HEK293 (cell line): Measurements from ENCODE around the gene RSPRY1.

Experiments
- CTCF ChIA-PET: fragments of 350-600 bp; formaldehyde crosslinking; extraction: SDS; loops from one replicate; lab custom pipeline; 2021; ENCODE audit warnings: antibody characterized with exemption; lab: Yijun Ruan, JAX
- POLR2A ChIA-PET: fragments of 300-600 bp; formaldehyde crosslinking; extraction: SDS; loops from one replicate; lab custom pipeline; 2020; ENCODE audit warnings: antibody characterized with exemption, inconsistent platforms; lab: Yijun Ruan, JAX
- H3K27ac ChIP-seq: fragments of 200-500 bp; sonication (Bioruptor generic); 2 replicates; pipeline ENCODE4 v1.5.1; 2014; ENCODE audit warnings: low read depth, low read length, control low read depth, inconsistent platforms; ENCODE audit errors: extremely low read depth
- H3K36me3 ChIP-seq, 2 experiments: fragments of 200-500 bp in 1 of 2; sonication (Bioruptor generic) in 1 of 2; 1 replicate in 1 of 2; 2 replicates in 1 of 2; pipeline ENCODE4 v1.5.1; 2014 to 2017; ENCODE audit warnings: inconsistent platforms in 2 of 2, low read length in 2 of 2; ENCODE audit not compliant: control insufficient read depth in 2 of 2, insufficient read depth in 1 of 2
- H3K4me1 ChIP-seq: fragments of 200-500 bp; sonication (Bioruptor generic); 2 replicates; pipeline ENCODE4 v1.5.1; 2014; ENCODE audit warnings: mild to moderate bottlenecking, low read length, inconsistent platforms; ENCODE audit not compliant: control insufficient read depth, insufficient read depth
- H3K4me3 ChIP-seq: 2 replicates; pipeline ENCODE4 v1.5.1; 2011; ENCODE audit warnings: low read depth, mild to moderate bottlenecking, control low read depth, low read length, moderate library complexity
- H3K9me3 ChIP-seq: fragments of 200-500 bp; sonication (Bioruptor generic); 2 replicates; pipeline ENCODE4 v1.5.1; 2014; ENCODE audit warnings: low read depth, low read length, inconsistent platforms; ENCODE audit not compliant: control insufficient read depth, insufficient read depth
- ATF2 ChIP-seq: fragments of 450-650 bp; formaldehyde crosslinking; IDR thresholded peaks from 2 replicates; pipeline ENCODE4 v1.5.1; 2016; ENCODE audit warnings: missing biosample characterization, missing genetic modification characterization, low read depth
- ELK4 ChIP-seq: IDR thresholded peaks from 2 replicates; pipeline ENCODE4 v1.6.1; 2011; ENCODE audit warnings: mild to moderate bottlenecking, low read depth, low read length, borderline replicate concordance
- FEZF1 ChIP-seq: fragments of 450-650 bp; formaldehyde crosslinking; IDR thresholded peaks from 2 replicates; pipeline ENCODE4 v1.5.1; 2016; ENCODE audit warnings: missing biosample characterization, missing genetic modification characterization
- KLF7 ChIP-seq: fragments of 450-650 bp; formaldehyde crosslinking; IDR thresholded peaks from 2 replicates; pipeline ENCODE4 v1.5.1; 2016; ENCODE audit warnings: missing biosample characterization, missing genetic modification characterization, borderline replicate concordance
- TRIM28 ChIP-seq: IDR thresholded peaks from 2 replicates; pipeline ENCODE4 v1.6.1; 2011; ENCODE audit warnings: low read length, control low read depth, borderline replicate concordance
- ZBTB49 ChIP-seq: fragments of 450-650 bp; formaldehyde crosslinking; IDR thresholded peaks from 2 replicates; pipeline ENCODE4 v1.5.1; 2016; ENCODE audit warnings: missing biosample characterization, missing genetic modification characterization, low read depth
- ZFP69B ChIP-seq: fragments of 450-650 bp; formaldehyde crosslinking; IDR thresholded peaks from 2 replicates; pipeline ENCODE4 v1.5.1; 2016; ENCODE audit warnings: missing biosample characterization, missing genetic modification characterization
- ZNF140 ChIP-seq: fragments of 450-650 bp; formaldehyde crosslinking; IDR thresholded peaks from 2 replicates; pipeline ENCODE4 v1.5.1; 2016; ENCODE audit warnings: missing biosample characterization, missing genetic modification characterization
- ZNF148 ChIP-seq: fragments of 450-650 bp; formaldehyde crosslinking; IDR thresholded peaks from 2 replicates; pipeline ENCODE4 v1.5.0; 2017; ENCODE audit warnings: missing biosample characterization, missing genetic modification characterization, borderline replicate concordance
- ZNF2 ChIP-seq: fragments of 450-650 bp; formaldehyde crosslinking; IDR thresholded peaks from 2 replicates; pipeline ENCODE4 v1.5.1; 2016; ENCODE audit warnings: missing biosample characterization, missing genetic modification characterization
- ZNF214 ChIP-seq: fragments of 450-650 bp; formaldehyde crosslinking; IDR thresholded peaks from 2 replicates; pipeline ENCODE4 v1.5.1; 2017; ENCODE audit warnings: missing biosample characterization, mild to moderate bottlenecking, missing genetic modification characterization, borderline replicate concordance
- ZNF221 ChIP-seq: fragments of 450-650 bp; formaldehyde crosslinking; IDR thresholded peaks from 2 replicates; pipeline ENCODE4 v1.5.1; 2017; ENCODE audit warnings: missing biosample characterization, missing genetic modification characterization, borderline replicate concordance
- ZNF324 ChIP-seq: fragments of 450-650 bp; formaldehyde crosslinking; IDR thresholded peaks from 2 replicates; pipeline ENCODE4 v1.5.1; 2016; ENCODE audit warnings: missing biosample characterization, missing genetic modification characterization
- ZNF518A ChIP-seq: fragments of 450-650 bp; formaldehyde crosslinking; conservative IDR thresholded peaks from 2 replicates; pipeline ENCODE4 v1.5.1; 2016; ENCODE audit warnings: low read depth, missing biosample characterization, missing genetic modification characterization
- ZNF529 ChIP-seq: fragments of 450-650 bp; formaldehyde crosslinking; IDR thresholded peaks from 2 replicates; pipeline ENCODE4 v1.5.1; 2017; ENCODE audit warnings: missing genetic modification characterization, missing biosample characterization; ENCODE audit not compliant: insufficient replicate concordance
- ZNF596 ChIP-seq: fragments of 450-650 bp; IDR thresholded peaks from 2 replicates; pipeline ENCODE4 v1.5.0; 2018; ENCODE audit warnings: missing biosample characterization, mild to moderate bottlenecking, missing genetic modification characterization, moderate library complexity
- ZNF692 ChIP-seq: fragments of 450-650 bp; formaldehyde crosslinking; IDR thresholded peaks from 2 replicates; pipeline ENCODE4 v1.5.1; 2016; ENCODE audit warnings: missing biosample characterization, missing genetic modification characterization
- ZXDB ChIP-seq: fragments of 450-650 bp; formaldehyde crosslinking; IDR thresholded peaks from 2 replicates; pipeline ENCODE4 v1.5.1; 2016; ENCODE audit warnings: missing biosample characterization, missing genetic modification characterization

RSPRY1 gene

GRCh38 chr16:57190136-57190535 is 4.0 kb downstream of the RSPRY1 start:
- H3K36me3 ChIP-seq: no peaks in the 10 kb centered on the region
- H3K4me3 ChIP-seq: no peak overlapping the region
- peaks cover 24% of the 10 kb centered on the region for H3K4me1 ChIP-seq
- no peak overlapping the region for H3K27ac ChIP-seq
- CTCF ChIA-PET: interaction anchor here (0.6 to 1.7 kb wide), 3 partner anchors 46 to 273 kb away, joined by 3 to 6 read pairs (median 3); partner anchors contain the start of gene POLR2C
- TF ChIP-seq ZNF221 (tag by site-specific recombination) (no peak), ZBTB49 (no peak), ZNF214 (tag by site-specific recombination) (no peak), ZFP69B (tag by site-specific recombination) (no peak), ZNF148 (no peak), TRIM28 (no peak), KLF7 (tag by site-specific recombination) (no peak), ZNF529 (tag by site-specific recombination) (no peak), ELK4 (no peak), ZNF518A (no peak), ZNF140 (tag by site-specific recombination) (no peak)
- no peaks in the 10 kb centered on the region for H3K9me3 ChIP-seq
- POLR2A ChIA-PET: no interaction called here

GRCh38 chr16:57191056-57191571 is 5.0 kb downstream of the RSPRY1 start:
- no peak overlapping the region for H3K4me3 ChIP-seq
- H3K4me1 ChIP-seq: peaks cover 24% of the 10 kb centered on the region
- ChIA-PET POLR2A (no interaction called here), CTCF (interaction anchor here (1.7 kb wide), 1 partner anchor 272 kb away, joined by 3 read pairs; the partner anchor contains the start of gene POLR2C)
- H3K9me3 ChIP-seq: no peaks in the 10 kb centered on the region
- H3K36me3 ChIP-seq: no peaks in the 10 kb centered on the region
- no peak overlapping the region for H3K27ac ChIP-seq
- TF ChIP-seq ZNF2: no peak
- 0 out of 2 replicates have a peak, but pooled peaks have one; percentile 61 for TF ChIP-seq ATF2 (tag by site-specific recombination)
- TF ChIP-seq ZNF692 (tag by site-specific recombination): 0 out of 2 replicates have a peak, but pooled peaks have one; percentile 31
- 0 out of 2 replicates have a peak, but pooled peaks have one; percentile 27 for TF ChIP-seq ZXDB (tag by site-specific recombination)
- no peak for TF ChIP-seq ZNF324 (tag by site-specific recombination)
- TF ChIP-seq ZNF596 (tag by site-specific recombination): no peak
- TF ChIP-seq FEZF1 (tag by site-specific recombination): peak; percentile 76
